ENCODE results near the gene TMEM116. TPM values are rescaled to one million over a fixed set of nuclear protein-coding genes. Genes with fewer than 3 reads are reported as not detected.
A peak's percentile ranks its signal among the peaks of the same experiment; 100 is the strongest.
"Not testable (repeated sequence)": the region's sequence is repeated elsewhere in the genome, so short reads cannot be mapped to it uniquely, and the experiment has no call there.

Gene TMEM116
- total RNA-seq, 1 donor from 2014 or later, result 11.5 TPM

DNA sequence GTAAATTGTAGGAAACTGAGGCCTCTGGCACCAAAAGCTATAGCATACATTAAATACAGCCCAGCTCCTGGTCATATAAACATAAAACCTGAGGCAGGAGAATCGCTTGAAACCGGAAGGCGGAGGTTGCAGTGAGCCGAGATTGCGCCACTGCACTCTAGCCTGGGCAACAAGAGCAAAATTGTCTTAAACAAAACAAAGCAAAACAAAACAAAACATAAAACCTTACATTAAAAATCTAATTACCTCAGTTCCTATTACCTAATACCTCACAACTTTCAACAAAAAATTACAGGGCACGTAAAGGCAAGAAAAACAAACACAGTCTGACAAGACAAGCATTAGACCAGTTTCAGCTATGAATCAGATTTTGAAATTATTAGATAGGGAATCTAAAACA lies 36.7 kb downstream of the TMEM116 start:
- no peak for DNase-seq (ENCODE audit: low read depth)

DNA sequence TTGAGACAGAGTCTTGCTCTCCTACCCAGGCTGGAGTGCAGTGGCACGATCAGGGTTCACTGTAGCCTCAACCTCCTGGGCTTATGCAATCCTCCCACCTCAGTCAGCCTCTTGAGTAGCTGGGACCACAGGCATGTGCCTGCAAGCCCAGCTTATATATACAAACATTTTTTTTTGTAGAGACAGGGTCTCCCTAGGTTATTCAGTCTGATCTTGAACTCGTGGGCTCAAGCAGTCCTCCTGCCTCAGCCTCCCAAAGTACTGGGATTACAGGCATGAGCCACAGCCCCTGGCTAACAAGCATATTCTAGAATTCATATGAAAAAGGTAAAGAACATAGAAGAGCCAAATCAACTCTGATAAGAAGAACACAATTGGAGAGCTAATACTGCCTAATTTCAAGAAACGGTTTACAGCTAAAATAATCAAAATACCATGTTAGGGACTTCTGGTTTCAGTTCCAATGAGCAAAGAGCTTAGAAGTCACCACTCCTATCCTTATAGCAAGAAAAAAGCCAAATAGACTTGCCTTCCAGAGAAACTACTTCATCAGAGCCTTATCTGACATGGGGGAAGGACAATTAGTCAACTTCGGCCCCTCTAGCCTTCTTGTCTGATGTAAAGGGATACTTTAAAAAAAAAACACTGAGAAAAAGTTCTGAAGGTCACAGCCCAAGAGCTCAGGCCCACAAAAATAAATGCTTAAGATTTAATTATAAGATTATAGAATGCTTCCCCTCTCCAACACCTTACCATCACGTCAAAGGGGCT lies 37.6 kb downstream of the TMEM116 start:
- DNase-seq (ENCODE audit: low read depth), result peak; percentile 15

DNA sequence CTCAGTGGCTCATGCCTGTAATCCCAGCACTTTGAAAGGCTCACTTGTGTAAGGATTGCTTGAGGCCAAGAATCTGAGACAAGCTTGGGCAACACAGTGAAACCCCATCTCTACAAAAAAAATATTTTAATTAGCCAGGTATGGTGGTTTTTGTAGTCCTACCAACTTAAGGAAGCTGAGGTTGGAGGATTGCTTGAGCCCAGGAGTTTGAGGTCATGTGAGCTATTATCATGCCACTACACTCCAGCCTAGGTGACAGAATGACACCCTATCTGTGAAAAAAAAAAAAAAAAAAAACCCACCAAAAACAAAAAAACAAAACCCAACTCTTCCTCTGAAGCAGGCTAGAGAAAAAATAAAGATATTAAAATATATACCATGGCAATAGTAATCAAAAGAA lies 41.2 kb downstream of the TMEM116 start:
- DNase-seq (ENCODE audit: low read depth), result no peak

DNA sequence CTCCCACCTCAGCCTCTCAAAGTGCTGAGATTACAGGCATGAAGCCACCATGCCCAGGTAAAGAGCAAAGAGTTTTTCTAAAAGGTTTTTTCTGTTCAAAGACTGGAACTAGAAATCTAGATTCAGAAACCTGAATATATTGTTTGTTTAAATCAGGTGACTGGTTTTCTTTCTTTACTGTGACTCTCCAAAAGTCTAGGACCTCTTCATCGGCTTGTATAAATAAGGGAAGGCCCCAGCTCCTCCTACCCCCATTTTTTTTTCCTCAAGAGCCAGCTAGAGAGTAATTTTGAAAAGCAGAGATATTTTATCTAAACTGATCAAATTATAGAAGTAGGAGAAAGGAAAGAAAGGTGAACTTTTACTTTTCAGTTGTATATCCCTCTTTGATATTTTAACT lies 48.0 kb downstream of the TMEM116 start:
- no peak for DNase-seq (ENCODE audit: low read depth)

DNA sequence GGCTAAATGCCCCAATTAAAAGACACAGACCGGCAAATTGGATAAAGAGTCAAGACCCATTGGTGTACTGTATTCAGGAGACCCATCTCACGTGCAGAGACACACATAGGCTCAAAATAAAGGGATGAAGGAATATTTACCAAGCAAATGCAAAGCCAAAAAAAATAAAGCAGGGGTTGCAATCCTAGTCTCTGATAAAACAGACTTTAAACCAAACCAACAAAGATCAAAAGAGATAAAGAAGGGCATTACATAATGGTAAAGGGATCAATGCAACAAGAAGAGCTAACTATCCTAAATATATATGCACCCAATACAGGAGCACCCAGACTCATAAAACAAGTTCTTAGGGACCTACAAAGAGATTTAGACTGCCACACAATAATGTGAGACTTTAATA lies 53.4 kb downstream of the TMEM116 start:
- not testable (repeated sequence) for DNase-seq (ENCODE audit: low read depth)

DNA sequence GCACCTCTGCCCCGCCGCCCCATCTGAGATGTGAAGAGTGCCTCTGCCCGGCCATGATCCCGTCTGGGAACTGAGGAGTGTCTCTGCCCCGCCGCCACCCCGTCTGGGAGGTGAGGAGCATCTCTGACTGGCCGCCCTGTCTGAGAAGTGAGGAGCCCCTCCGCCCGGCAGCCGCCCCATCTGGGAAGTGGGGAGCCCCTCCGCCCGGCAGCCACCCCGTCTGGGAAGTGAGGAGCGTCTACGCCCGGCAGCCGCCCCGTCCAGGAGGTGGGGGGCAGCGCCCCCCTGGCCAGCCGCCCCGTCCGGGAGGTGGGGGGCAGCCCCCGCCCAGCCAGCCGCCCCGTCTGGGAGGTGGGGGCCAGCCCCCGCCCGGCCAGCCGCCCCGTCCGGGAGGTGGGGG lies 55.7 kb downstream of the TMEM116 start:
- not testable (repeated sequence) for DNase-seq (ENCODE audit: low read depth)

DNA sequence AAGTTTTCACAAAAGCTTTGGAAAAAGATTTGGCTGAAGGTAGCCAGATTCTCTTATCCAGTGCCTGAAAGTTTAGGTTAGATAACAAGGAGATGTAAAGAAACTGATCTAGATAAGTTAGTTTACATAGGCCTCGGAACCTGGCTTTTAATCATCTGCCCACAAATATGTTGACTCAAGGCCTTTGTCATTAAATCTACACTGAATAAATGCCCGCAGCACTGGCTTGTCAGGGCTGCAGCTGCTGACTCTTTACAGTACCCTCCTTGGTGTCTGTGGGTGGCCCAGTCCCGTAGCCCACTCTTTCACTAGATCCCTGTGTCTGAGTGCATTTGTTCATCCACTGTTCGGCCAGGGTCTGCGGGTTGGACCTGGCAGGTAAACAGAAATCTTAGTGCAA lies 58.0 kb downstream of the TMEM116 start:
- DNase-seq (ENCODE audit: low read depth), result no peak

DNA sequence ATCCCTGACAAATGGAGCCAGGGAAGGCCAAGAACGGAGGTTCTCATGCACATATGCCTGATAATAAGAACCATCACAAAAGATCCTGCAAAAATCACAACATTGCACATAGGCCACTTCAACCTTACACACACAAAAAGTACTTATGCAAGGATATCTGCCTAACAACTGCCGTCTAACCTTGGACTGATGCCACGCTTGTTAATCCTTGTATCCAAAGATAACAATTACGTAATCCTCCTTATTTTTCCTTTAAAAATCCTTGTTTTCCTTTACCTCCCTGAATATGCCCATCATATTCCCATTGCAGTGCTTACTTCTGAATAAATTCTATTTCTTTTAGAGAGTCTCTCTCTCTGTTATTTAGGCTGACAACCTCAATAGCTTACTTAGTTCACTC lies 59.5 kb downstream of the TMEM116 start:
- no peak for DNase-seq (ENCODE audit: low read depth)

DNA sequence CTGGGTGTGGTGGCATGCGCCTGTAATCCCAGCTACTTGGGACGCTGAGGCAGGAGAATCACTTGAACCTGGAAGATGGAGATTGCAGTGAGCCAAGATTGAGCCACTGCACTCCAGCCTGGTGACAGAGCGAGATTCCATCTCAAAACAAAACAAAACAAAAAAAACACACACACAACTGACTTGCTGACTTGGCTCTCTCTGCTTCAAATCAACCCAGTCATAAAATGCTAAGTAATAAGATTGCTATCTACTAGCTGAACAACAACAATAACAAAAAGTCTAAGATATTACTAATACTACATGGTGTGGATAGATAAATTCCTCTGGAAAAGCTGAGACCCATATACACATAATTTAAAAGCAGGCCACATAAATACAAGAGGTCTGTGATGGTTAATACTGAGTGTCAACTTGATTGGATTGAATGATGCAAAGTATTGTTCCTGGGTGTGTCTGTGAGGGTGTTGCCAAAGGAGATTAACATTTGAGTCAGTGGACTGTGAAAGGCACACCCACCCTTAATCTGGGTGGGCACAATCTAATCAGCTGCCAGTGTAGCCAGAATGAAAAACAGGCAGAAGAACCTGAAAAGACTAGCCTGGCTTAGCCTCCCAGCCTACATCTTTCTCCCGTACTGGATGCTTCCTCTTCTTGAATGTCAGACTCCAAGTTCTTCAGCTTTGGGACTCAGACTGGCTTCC lies 60.7 kb downstream of the TMEM116 start:
- not testable (repeated sequence) for DNase-seq (ENCODE audit: low read depth)

DNA sequence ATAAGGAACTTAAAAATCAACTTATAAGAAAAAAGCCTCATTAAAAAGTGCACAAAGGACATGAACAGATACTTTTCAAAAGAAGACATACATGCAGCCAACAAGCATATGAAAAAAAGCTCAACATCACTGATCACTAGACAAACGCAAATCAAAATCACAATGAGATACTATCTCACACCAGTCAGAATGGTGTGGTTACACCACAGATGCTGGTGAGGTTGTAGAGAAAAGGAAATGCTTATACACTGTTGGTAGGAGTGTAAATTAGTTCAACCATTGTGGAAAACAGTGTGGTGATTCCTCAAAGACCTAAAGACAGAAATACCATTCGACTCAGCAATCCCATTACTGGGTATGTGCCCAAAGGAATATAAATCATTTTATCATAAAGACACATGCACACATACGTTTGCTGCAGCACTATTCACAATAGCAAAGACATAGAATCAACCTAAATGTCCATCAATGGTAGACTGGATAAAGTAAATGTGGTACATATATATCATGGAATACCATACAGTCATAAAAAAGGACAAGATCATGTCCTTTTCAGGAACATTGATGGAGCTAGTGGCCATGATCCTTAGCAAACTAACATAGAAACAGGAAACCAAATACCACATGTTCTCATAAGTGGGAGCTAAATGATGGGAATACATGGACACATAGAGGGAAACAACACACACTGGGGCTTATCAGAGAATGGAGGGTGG lies 61.8 kb downstream of the TMEM116 start:
- not testable (repeated sequence) for DNase-seq (ENCODE audit: low read depth)

DNA sequence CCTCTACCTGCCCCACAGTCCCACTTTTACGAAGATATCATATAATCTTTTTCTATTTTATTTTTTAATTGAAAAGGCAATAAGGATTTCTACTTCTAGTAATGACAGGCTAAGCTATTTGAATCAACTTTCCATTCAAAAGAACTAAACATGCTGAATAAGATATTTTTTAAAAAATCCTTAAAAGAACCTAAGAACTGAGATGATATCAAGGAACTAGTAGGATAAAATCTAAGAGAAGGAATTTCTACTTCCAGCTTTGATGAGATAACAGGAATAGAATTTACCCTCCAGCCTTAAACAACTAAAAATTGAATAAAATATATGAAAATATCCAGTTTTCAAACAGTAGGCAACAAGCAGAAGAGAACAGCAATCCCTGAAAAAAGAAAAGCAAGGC lies 69.0 kb downstream of the TMEM116 start:
- no peak for DNase-seq (ENCODE audit: low read depth)

DNA sequence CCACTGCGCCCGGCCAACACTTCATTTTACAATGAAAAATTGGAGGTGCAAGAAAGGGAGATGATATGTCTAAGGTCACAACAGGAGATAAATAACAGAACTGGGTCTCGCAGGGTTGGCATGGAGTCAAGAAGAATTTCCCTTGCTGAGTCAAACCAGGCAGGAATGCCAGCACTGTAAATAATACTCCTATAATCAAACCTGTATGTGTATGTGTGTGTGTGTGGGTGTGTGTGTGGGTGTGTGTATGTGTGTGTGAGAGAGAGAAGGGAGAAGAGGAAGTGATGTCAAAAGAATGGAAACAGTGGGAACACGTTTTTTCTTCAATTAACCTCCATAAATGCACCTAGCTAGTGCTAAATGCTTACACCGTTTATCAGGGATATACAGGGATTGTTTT lies 70.4 kb downstream of the TMEM116 start:
- DNase-seq (ENCODE audit: low read depth), result peak; percentile 40

DNA sequence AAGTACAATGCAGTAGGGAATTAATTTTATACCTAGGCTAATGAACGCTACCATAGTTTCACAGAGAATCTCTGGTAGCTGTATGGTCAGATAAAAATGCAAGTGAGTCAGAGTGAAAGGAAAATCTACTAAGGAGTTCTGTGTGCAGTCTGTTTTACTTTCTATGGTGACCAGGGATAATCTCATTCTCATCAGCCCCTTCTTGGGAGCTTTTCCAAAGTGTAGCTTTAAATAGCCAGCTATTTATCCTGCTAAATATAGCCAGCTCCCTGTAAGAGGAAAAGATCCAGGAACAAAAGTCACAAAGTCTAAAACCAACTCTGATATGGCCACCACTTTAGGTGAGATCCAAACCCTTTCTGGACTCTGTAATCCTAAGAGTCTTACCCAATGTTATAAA lies 75.5 kb downstream of the TMEM116 start:
- no peak for DNase-seq (ENCODE audit: low read depth)

DNA sequence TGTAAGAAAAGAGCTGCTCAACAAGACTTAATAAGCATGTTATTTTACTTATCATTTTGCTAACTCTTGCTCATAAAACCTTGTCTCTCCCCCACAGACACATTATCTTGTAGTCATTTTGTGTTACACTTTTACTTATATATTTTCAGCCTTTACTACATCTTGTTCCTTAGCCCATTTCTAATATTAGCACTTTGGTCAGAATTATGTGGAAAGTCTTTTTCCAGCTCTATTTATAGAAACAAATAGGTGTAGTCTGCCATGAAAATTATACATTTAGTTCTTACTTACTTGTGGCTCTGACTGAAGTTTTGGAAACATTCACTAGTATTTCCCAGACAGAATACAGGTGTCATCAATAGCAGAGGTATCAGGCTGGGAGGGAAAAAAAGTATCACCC lies 76.1 kb downstream of the TMEM116 start:
- no peak for DNase-seq (ENCODE audit: low read depth)

DNA sequence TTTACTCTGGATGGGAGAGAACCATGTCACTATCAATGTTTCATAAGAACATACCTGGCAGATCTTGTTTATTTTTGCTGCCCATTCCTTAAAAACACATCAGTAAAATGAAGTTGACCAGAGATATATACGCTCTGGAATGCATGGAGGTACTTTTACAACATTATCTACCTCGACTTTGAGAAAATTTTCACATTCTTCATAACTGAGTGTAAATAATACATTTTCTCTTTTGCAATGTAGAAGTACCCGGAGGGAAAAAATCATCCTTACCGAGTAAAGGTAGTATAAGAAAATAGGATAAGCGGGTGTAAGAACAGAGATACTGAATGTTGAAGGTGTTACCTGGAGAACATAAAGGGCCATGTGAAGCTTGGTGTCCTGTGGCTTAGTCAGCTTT lies 80.7 kb downstream of the TMEM116 start:
- DNase-seq (ENCODE audit: low read depth), result no peak

DNA sequence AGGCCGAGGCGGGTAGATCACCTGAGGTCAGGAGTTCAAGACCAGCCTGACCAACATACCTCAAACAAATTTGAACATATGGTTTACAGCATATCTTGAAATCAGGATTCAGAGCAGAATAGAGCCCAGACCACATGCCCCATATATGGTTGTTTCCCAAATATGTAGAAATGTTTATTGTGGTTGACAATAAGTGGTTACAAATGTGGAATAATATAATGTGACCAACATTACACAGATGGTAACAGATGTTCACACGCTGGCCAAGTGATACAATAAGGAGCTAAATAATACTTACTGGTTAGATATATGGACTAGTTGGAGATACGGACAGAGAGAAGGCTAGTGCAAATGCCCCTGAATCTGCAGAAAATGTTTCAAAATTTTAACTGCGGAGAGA lies 85.6 kb downstream of the TMEM116 start:
- no peak for DNase-seq (ENCODE audit: low read depth)

DNA sequence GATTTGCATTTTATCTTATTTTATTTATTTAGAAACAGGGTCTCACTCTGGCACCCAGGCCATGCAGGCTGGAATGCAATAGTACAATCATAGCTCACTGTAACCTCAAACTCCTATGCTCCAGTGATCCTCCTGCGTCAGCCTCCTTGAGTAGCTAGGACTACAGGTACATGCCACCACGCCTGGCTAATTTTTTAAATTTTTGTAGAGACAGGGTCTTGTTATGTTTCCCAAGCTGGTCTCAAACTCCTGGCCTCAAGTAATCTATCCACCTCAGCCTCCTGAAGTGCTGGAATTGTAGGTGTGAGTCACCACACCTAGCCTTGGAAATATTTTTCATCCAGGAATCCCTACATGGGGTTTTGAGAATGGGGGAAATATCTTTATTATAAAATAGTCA lies 86.3 kb downstream of the TMEM116 start:
- no peak for DNase-seq (ENCODE audit: low read depth)

DNA sequence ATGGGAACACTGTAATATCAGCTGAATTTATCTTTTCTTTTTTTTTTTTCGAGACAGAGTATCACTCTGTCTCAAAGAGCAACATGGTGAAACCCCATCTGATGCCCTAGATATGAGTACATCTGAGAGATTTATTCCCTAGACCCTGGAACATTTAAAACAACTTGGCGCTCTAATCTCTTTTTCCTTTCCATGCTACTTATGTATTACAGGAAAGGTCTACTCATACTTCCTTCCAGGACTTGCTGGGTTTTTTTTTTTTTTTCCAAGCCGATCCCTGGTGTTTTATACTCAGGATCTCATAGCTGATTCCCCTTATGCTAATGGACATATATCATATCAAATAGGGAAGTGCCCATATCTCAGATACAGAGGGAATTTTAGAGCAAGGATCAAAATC lies 87.8 kb downstream of the TMEM116 start:
- no peak for DNase-seq (ENCODE audit: low read depth)

DNA sequence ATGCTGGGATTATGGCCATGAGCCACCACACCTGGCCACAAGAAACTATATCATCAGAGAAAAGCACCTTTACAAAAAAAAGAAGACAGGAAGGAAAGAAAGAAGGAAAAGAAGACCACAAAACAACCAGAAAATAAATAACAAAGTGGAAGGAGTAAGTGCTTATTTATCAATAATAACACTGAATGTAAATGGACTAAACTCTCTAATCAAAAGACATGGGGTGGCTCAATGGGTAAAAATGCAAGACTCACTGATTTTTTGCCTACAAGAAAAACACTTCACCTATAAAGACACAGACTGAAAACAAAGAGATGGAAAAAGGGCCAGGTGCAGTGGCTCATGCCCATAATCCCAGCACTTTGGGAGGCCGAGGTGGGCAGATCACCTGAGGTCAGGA lies 105.2 kb downstream of the TMEM116 start:
- no peak for DNase-seq (ENCODE audit: low read depth)

DNA sequence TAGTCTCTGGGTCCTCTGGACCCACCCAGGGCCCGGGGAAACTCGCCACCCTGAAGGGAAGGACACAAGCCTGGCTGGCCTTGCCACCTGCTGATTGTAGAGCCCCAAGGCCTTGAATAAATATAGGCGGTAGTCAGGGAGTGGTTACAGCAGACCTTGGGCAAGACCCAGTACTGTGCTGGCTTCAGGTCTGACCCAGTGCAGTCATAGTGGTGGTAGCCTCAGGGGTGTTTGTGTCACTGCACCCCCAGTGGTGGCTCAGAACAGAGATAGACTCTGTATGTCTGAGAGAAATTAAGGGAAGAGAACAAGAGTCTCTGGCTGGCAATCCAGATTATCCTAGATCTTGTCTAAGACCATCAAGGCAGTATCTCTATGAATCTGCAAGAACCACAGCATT lies 107.5 kb downstream of the TMEM116 start:
- DNase-seq (ENCODE audit: low read depth), result no peak

DNA sequence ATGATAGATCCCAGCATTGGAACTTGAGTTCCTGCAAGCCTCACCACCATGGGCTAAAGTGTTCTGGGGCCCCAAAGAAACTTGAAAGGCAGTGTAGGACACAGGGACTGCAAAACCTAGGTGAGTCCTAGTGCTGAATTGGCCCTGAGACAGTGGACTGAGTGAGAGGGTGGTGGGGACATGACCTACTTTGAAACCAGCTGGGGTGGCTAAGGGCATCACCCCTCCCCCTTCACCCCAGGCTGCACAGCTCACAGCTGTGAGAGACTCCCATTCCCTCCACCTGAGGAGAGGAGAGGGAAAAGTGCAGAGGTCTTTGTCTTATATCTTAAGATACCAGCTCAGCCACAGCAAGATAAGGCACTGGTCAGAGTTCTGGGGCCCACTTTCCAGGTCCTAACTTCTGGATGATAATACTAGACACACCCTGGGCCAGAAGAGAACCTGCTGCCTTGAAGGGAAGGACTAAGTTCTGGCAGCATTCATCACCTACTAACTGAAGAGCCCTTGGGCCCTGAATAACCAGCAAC lies 108.5 kb downstream of the TMEM116 start:
- no peak for DNase-seq (ENCODE audit: low read depth)

DNA sequence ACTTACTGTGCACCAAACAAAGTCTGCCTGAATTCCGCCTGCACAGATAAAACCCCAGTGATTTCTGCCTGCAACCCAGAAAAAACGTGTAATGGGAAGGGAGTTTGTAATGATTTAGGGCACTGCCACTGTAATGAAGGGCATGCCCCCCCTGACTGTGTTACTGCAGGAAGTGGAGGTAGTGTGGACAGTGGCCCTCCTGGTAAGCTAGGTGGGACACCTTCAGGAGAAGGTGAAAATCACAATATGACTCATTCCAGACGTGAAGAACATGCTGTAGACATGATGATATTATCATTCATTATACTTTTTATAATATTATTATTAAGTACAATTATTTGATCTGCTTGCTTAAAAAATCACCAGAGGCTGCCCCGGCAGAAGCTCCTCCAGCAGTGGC lies 111.8 kb downstream of the TMEM116 start:
- no peak for DNase-seq (ENCODE audit: low read depth)

DNA sequence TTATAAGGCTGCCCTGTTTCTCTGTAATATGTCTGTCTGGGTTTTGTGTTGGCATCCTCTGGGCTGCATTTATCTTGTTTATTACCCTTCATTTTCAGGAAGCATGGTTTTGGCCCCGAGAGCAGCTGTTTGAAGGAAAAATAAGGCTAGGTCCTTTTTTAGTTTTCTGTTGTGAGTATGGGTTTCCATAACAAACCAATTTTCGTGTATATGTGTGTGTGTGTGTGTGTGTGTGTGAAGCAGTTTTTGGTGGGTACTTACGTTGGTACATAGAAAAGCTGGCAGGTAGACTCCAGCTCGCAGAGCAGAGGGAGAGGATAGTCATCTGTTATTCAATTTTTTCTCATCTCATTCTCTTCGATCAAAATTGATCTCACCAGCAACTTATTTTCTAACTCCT lies 118.4 kb downstream of the TMEM116 start:
- DNase-seq (ENCODE audit: low read depth), result no peak
